HG03066 (cell line): ENCODE results near the gene SERPINB7.
"Not testable (repeated sequence)": the region's sequence is repeated elsewhere in the genome, so short reads cannot be mapped to it uniquely, and the experiment has no call there.

Source experiments
- ATAC-seq: cut with Tn5 transposase; IDR thresholded peaks from one replicate; pipeline ENCODE4 v1.9.1; 2021; ENCODE audit warnings: low read depth; ENCODE audit not compliant: unreplicated experiment

SERPINB7 gene, protein sequence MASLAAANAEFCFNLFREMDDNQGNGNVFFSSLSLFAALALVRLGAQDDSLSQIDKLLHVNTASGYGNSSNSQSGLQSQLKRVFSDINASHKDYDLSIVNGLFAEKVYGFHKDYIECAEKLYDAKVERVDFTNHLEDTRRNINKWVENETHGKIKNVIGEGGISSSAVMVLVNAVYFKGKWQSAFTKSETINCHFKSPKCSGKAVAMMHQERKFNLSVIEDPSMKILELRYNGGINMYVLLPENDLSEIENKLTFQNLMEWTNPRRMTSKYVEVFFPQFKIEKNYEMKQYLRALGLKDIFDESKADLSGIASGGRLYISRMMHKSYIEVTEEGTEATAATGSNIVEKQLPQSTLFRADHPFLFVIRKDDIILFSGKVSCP

DNA sequence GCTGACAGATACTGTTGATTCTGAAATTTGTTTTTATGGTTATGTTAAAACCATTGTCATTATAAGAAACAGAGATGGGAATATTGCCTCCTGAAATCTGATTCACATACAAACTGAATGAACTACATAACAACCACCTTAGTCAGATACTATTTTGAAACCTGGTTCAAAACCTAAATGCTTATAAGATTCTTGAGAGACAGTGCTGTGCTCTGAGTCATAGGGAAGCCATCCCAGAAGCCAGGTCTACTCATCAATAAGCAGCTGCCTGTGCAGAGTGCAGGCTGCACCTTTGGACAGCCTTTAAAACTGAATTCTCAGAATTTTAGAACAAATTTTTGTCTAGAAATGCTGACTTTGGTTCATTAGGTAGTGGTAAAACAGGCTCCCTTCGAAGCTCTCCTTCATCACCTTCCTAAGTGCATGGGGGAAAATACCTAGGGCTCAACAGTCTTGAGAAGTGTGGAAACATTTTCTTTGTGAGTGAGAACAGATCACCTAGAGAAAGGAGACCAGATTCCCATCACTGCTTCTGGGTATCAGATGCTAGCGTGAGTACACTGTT, at the start of gene SERPINB7:
Gene SERPINB7 (plus strand): TSS at position 253 of the 565 bp plus-strand sequence. CDS start 6,955 bp downstream, outside the sequence.
- ATAC-seq, result no peak

DNA sequence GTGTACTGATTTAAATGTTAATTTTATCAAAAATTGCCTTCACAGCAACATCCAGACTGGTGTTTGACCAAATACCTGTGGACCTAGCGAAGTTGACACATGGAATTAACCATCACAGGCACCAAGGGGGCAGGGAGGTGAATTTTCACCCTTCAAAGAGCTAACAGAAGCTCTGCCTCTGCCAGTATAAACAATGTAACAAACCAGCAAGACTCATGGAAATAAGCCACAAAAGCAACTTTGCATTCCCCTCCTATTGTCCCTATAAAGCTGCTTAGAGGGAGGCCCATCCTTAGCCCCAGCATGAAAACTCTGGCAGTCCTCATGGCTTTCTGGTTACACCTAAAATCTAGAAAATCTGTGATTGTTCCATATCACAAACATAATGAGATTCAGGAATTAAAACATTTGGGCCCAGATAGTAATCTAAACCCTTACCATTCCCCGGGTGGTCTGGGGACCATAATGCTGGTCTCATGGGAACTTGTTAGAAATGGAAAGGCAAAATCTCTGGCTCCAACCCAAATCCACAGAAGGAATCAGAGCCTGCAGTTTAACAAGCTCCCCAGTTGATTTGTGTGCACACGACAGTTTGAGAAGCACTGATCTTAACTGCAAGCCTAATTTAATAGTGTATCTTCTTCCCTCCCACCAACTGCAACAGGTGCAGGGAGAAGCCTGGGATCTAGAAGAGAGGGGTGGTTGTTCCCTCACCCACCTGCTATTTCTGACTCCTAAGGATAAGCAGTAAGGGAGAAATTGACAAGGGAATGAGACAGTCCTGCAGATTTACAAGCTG, 49.3 kb upstream of the SERPINB7 start:
- ATAC-seq, result no peak

DNA sequence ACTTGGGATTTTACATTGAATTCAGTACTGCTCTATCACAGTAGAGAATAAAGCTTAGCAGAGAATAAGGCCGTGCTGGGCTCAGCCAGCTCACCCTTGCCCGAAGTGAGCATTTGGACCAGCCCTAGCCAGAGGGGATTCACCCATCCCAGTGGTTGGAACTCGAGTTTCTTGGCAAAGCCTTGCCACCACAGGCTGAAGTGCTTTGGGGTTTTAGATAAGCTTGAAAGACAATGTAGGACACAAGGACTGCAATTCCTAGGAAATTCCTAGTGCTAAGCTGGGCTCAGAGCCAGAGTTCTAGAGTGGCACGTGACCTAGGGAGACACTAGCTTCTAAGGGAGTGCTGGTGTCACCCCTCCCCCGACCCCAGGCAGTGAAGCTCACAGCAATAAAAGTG, 44.4 kb upstream of the SERPINB7 start:
- ATAC-seq, result no peak

DNA sequence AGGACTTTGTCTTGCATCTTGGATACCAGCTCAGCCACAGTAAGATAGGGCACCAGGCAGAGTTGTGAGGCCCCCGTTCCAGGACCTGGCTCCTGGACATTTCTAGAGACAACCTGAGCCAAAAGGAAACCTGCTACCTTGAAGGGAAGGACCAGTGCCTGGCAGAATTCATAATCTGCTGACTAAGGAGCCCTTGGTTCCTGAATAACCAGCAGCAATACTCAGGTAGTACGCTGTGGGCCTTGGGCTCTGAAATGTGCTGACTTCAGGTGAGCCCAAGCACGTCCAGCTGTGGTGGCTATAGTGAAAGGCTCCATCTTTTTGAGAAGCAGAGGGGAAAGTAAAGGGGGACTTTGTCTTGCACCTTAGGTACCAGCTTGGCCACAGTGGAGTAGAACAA, 44.0 kb upstream of the SERPINB7 start:
- no peak for ATAC-seq

DNA sequence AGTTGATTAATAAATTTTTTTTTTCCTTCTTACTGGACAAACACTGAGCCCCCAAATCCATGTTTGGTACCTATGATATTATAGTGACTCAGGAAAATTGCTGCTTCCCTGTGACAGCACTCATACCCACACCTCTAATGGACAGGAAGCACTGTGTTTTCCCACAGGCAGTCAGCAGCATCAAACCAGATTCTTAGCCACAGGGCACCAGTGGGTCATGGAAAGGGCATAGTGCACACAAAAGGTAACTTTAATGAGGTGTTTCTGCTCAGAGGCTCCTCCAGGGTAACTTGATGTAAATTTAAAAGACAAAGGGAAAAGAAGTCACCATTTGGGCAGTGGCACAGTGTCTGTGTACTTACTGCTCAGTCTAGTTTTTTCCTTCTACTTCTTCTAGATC, 38.3 kb upstream of the SERPINB7 start:
- no peak for ATAC-seq

DNA sequence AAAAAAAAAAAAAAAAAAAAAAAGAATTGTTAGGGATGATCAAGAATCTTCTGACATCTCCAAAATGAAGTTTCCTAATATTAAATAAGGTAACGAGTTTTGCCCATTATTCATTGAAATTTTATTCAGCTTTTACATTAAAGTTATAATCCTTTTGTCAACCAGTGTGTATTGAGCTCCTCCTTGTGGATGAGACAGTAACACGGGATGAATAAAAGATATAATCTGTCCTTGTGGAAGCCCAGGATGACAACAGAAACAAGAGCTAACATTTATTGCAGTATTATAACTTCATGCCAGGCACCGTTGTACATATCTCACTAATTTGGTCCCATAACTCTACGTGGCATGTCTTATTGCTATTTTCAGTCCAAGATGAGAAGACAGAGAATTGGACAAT, 33.4 kb upstream of the SERPINB7 start:
- ATAC-seq, result no peak

DNA sequence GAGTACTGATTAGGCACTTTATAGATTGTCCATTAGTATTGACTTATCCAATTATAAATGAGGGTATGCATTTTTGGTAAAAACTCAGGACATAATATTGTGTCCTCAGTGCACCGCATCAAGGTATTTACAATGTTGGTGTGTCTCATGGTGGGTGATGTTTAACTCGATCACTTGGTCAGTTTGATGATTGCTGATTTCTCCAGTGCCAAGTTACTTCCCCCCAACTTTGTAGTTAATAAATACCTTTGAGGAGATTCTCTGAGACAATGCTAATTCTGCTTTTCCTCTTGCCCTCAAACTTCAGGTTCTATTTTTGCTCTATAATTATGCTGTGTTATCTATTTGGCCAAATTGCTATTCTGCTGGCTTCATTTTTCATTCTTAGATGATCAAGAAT, 28.2 kb upstream of the SERPINB7 start:
- ATAC-seq, result no peak

DNA sequence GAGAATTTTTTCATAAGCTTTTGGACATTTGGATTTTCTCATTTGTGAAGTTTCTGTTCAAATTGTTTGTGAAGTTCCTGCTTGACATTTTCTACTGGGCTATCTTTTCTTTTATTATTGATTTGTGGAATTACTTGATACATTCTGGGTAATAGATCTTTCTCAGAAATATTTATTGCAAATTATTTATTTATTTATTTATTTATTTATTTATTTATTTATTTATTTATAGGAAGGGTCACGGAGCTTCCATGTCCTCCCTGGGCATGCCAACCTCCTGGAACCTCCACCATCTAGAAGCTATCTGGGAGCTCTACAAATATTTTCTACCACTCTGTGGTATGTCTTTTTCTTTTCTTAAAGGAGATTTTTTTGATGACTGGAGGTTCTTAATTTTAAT, 25.7 kb upstream of the SERPINB7 start:
- no peak for ATAC-seq

DNA sequence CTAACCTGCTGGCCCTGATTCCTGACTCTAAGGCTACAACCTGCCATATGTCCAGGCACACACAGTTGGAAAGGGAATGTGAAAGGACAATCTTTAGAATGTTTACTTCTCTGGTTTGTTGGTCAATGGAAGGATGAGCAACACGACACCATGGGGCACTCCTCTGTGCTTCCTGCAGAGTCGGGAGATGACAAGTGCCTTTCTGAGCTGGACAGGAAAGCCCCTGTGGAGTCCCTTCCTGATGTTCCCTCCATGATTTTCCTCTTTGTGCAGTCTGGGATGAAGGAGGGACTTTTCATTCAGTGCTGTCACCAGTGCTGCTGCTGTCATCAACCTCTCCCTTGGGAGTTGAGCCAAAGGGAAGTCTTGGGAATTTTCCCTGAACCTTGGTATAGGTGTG, 22.6 kb upstream of the SERPINB7 start:
- no peak for ATAC-seq

DNA sequence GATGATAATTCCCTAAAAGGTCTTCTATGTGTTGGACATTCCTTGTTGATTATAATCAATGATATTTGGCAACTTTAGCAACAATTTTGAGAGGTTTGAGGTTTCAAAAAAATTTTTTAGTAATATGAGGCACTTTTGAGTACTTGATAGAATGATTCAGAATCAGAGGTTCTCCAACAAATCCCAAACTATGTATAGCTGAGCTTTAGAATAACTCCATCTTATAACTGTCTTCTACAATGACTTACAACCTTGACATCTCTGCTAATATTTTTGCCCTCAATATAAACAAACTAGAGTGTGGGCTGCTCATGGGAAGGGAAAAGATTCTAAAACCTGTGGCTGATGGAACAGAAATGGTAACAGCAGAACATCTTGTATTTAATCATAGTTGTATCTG, 21.5 kb upstream of the SERPINB7 start:
- ATAC-seq, result no peak

DNA sequence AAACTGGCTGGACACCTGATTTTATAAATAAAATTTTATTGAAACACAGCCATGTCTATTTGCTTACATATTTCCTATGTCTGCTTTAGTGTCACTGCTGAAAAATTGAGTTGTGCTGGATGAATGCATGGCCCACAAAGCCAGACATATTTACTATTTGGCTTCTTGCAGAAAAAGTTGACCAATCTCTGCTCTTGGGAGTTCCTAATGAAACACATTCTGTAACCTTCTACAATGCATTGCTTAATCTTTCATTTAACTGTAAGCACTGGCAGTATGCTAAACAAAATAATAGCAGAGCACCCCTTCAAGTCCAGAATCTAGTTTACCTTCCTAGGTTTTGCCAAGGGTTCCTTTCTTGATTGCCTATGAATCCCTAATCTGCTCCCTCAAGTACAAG, 17.7 kb upstream of the SERPINB7 start:
- ATAC-seq, result no peak

DNA sequence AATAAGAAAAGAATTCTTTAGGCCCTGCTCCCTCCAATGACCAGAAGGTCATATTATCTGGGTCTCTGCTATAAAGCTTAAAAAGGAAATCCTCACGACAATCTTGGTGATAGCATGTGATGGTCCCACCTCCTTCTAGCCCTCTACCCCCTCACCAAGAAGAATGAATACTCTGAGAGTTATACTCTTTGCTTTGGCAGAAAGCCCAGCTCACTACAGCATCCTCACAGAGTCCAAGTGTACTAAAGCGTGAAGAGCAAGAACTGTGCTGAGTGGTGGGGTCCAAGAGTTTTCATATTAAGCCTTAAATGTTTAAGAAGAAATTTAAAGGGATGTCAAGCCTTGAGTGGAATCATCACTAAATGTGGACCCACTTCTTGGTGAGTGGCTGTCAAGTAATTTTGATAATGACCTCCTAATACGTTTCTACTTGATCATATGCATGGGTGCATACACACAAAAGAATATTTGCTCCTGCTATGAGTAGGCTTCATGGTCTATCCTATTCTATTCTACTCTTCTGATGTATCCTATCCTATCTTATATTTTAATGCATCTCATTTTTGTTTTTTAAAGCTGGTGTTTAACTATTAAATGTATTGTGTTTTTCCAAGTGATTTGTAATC, 16.5 kb upstream of the SERPINB7 start:
- no peak for ATAC-seq

DNA sequence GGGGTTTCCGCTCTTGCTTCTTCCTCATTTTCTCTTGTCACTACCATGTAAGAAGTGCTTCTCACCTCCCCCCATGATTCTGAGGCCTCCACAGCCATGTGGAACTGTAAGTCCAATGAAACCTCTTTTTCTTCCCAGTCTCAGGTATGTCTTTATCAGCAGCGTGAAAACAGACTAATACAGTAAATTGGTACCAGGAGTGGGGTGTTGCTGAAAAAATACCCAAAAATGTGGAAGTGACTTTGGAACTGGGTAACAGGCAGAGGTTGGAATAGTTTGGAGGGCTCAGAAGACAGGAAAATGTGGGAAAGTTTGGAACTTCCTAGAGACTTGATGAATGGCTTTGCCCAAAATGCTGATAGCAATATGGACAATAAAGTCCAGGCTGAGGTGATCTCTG, 15.4 kb upstream of the SERPINB7 start:
- not testable (repeated sequence) for ATAC-seq

DNA sequence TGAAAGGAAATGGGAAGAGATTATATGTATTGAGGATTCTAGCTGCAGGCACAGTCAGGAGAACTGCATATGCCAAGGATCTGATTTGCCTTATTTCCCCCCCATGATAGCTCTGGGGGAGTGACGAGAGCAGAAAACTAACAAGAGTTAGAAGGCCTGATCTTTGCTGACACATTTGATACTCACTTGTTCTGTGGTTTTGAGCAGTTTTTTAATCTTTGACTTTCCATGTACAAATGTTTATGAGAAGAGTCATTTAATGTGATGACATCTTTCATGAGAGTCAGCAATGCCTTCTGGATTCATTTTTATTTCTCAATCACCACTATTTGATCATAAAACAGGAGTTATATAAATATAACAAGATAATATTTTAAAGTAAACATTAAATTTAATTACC, 12.7 kb upstream of the SERPINB7 start:
- ATAC-seq, result no peak

DNA sequence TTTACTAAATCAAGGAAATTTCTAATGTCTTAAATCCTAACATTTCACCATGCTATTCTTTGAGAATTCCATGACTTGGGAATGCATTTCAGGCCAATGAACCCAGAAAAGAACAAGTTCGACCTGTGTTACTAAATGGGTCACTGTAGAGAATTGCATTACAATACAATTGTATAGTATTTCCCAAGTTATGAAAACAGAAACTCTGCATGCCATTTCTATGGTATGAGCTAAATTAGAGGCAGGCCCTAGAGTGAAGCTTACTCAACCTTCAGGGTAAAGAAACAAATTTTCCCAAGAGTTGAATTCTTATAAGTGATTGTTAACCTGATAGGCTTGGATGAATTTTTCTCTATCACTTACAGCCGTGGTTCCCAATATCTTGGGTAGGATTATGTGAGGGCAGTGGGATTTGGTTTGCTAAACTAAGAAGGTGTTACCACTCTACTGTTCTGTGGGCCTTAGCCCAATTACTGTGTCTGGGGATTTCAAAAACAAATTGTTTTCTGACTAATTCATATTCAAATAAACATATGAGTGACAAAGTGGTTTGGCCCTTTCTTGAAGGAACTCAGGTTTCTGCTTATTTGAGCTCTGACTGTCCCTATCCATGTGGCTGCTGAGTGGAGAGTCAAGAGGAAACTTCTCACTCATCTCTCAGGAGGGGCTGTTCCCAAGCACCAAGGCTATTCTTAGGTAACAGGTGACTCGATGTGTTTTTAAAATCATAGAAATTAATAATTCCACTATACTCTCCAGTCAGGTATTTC, 11.2 kb upstream of the SERPINB7 start:
- no peak for ATAC-seq

DNA sequence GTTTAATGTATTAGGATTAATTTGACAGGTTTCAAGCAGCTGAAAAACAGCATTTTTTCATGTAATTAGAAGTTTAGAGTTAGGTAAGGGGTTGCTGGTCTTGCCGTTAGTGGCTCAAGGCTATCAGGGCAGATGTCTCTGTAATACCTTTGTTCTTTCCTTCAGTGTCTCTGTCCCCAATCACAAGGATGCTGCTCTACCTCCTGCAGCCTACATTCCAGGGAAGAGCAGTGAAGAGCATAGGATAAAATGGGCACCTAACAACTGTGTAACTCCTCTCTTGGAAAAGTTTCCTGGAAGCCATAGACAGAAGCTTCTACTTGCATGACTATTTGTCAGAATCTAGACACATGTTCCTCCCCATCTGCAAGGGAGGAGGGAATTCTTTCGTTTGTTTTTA, 9.4 kb upstream of the SERPINB7 start:
- ATAC-seq, result no peak

DNA sequence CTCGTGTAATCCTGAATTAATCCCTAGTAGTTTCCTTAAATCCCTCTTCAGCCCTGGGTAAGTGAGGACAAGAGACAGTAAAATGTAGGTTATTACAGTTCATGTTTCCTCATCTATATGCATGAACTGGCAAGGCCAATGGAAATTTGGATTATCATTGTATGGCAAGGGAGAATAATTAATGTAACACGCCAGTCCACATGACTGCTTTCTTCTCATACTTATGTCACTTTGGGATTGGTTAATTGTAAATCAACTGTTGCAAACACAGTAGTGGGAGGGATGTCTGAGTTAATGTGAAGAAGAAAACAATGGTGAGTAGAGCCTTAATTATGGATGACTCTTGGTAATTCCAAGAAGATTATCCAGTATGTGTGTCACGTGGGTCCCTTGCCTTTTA, 1.7 kb upstream of the SERPINB7 start:
- no peak for ATAC-seq

DNA sequence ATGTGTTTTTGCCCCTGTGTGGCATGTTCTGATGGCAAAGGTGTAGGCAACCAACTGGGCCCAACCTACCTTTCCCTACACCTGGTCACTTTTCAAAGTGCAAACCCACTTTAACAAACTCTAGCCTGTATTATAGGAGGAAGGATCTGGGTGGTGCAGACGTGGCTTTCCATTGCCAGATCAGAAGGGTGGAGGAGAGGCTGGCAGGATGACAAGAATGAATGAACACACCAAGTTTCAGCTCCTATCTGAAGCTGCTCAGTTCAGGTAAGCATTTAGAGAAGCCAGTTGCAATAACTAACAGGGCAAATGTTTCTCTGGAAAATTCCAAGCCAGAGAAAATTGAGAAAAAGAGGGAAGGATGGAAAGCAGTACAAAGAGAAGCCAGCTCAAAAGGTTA, 707 bp upstream of the SERPINB7 start:
- no peak for ATAC-seq

DNA sequence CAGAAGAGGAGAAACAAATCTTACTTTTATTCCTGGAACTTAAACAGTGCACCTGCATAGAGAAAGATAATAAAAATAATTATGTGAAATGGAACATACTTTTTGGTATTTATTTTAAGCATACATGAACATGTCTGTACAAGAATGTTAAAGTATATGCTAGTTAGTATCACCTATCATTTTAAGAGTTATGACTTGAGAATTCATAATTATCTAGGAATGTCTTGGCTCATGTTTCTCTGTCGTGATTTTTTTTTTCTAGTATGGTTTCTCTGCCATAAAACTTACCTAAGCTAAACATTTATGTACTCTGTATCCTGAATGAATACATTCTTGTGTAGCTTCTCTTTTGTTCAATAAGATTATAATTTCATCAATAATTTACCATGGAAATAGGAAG, 4.2 kb downstream of the SERPINB7 start:
- no peak for ATAC-seq

DNA sequence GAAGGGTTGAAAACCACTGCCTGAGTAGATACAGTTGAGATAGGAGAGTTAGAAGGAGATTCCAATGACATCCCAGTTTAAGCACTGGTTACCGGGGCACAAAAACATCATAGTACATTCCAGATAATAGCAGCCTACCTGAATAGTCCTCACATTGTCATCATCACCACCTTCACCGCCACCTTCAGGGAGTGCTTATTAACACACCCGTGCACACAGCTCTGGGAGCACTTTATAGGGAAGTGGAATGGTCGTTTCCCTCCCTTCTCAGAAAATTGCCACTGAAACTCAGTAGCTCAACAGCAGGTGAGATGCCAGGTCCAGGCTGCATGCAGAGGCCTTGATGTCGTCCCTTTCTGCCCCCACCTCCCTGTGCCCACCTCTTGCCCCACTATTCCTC, 8.2 kb downstream of the SERPINB7 start:
- ATAC-seq, result no peak
